B cell (primary cell): ENCODE results near the gene ADAMTS17. TPM values are rescaled to one million over a fixed set of nuclear protein-coding genes. Genes with fewer than 3 reads are reported as not detected.

ENCODE experiments used
- ATAC-seq: fragments of 200-7000 bp; cut with Tn5 transposase; one replicate; pipeline ENCODE4 v1.10.0; 2021; ENCODE audit warnings: low read depth, mild to moderate bottlenecking, moderate number of reproducible peaks, moderate library complexity
- CTCF ChIA-PET: fragments of 350-600 bp; sonication (Branson Sonifier 250); formaldehyde crosslinking; loops from one replicate; lab custom pipeline; 2021; ENCODE audit warnings: antibody characterized with exemption, inconsistent platforms; lab: Charles Lee
- POLR2A ChIA-PET: fragments of 350-600 bp; sonication (Branson Sonifier 250); formaldehyde crosslinking; loops from one replicate; lab custom pipeline; 2021; ENCODE audit warnings: antibody characterized with exemption; lab: Charles Lee
- DNase-seq: peaks from one replicate; pipeline ENCODE4 v3.0.0; 2013
- H2AFZ ChIP-seq: 2 replicates; pipeline ENCODE4 v1.6.1; 2012; ENCODE audit warnings: mild to moderate bottlenecking, low read depth, low read length; ENCODE audit not compliant: insufficient read depth, poor library complexity, severe bottlenecking
- H3K27ac ChIP-seq, 2 donors: 1 replicate in 1 of 2; 2 replicates in 1 of 2; pipeline ENCODE4 v1.5.1; 2012 to 2013; ENCODE audit warnings: low read length in 2 of 2, mild to moderate bottlenecking in 2 of 2, moderate library complexity in 1 of 2
- H3K27me3 ChIP-seq, 4 experiments: fragments of 200-600 bp in 1 of 4; sonication (generic) in 1 of 4; replicated peaks in 1 of 4; 1 replicate in 2 of 4; 2 replicates in 2 of 4; pipeline versions ENCODE4 v1.6.1 to v1.7.0; 2013 to 2016; ENCODE audit warnings: low read length in 3 of 4, mild to moderate bottlenecking in 2 of 4, mixed read lengths in 1 of 4, moderate library complexity in 1 of 4; ENCODE audit not compliant: insufficient read depth in 4 of 4, control insufficient read depth in 3 of 4; ENCODE audit errors: control extremely low read depth in 1 of 4
- H3K36me3 ChIP-seq, 2 experiments: replicated peaks in 1 of 2; 1 replicate in 1 of 2; 2 replicates in 1 of 2; pipeline versions ENCODE4 v1.6.1 to v1.7.1; 2013; ENCODE audit warnings: low read length in 1 of 2; ENCODE audit not compliant: insufficient read depth in 2 of 2, control insufficient read depth in 1 of 2; ENCODE audit errors: control extremely low read depth in 1 of 2, extremely low read depth in 1 of 2
- H3K4me1 ChIP-seq, 2 donors: fragments of 200-600 bp in 1 of 2; sonication (generic) in 1 of 2; 1 replicate in 1 of 2; 2 replicates in 1 of 2; pipeline versions ENCODE4 v1.5.1 to v1.6.1; 2013 to 2017; ENCODE audit warnings: low read length in 2 of 2; ENCODE audit not compliant: control insufficient read depth in 2 of 2, insufficient read depth in 2 of 2
- H3K4me2 ChIP-seq: replicated peaks from 2 replicates; pipeline ENCODE3; 2012; ENCODE audit warnings: mild to moderate bottlenecking, low read depth, low read length; ENCODE audit not compliant: poor library complexity, severe bottlenecking
- H3K4me3 ChIP-seq, 5 experiments: fragments of 200-600 bp in 1 of 5; sonication (generic) in 1 of 5; 1 replicate in 3 of 5; 2 replicates in 2 of 5; pipeline versions ENCODE4 v1.5.1 to v1.7.0; 2011 to 2016; ENCODE audit warnings: low read length in 4 of 5, mild to moderate bottlenecking in 4 of 5, low read depth in 2 of 5, control low read depth in 1 of 5, moderate library complexity in 1 of 5; ENCODE audit not compliant: insufficient read depth in 1 of 5; ENCODE audit errors: control extremely low read depth in 1 of 5, extremely low read depth in 1 of 5
- H3K79me2 ChIP-seq: fragments of 200-600 bp; sonication (generic); one replicate; pipeline ENCODE4 v1.6.0; 2016; ENCODE audit warnings: low read length; ENCODE audit not compliant: control insufficient read depth, insufficient read depth
- H3K9ac ChIP-seq: fragments of 200-600 bp; sonication (generic); 2 replicates; pipeline ENCODE4 v1.6.1; 2017; ENCODE audit warnings: mild to moderate bottlenecking, low read length, moderate library complexity
- H3K9me3 ChIP-seq, 3 donors: one replicate each; pipeline versions ENCODE4 v1.6.1 to v1.7.1; 2013; ENCODE audit warnings: low read length in 2 of 3; ENCODE audit not compliant: control insufficient read depth in 2 of 3, insufficient read depth in 1 of 3; ENCODE audit errors: control extremely low read depth in 1 of 3
- H4K20me1 ChIP-seq: 2 replicates; pipeline ENCODE4 v1.6.0; 2012; ENCODE audit warnings: mild to moderate bottlenecking, low read length; ENCODE audit not compliant: insufficient read depth, control insufficient read depth, poor library complexity, severe bottlenecking
- H3K27ac Mint-ChIP-seq: one replicate; pipeline ENCODE4 v1.8.0; 2021; ENCODE audit warnings: mixed read lengths
- H3K27me3 Mint-ChIP-seq: one replicate; pipeline ENCODE4 v1.8.0; 2021; ENCODE audit warnings: mixed read lengths
- H3K4me1 Mint-ChIP-seq: one replicate; pipeline ENCODE4 v1.8.0; 2021; ENCODE audit warnings: mixed read lengths
- H3K4me3 Mint-ChIP-seq: one replicate; pipeline ENCODE4 v1.8.0; 2021; ENCODE audit warnings: mixed read lengths
- H3K9me3 Mint-ChIP-seq: one replicate; pipeline ENCODE4 v1.8.0; 2022; ENCODE audit warnings: mixed read lengths; ENCODE audit not compliant: insufficient read depth
- EZH2 ChIP-seq: IDR thresholded peaks from 2 replicates; pipeline ENCODE4 v1.6.1; 2012; ENCODE audit warnings: borderline replicate concordance, low read depth, mild to moderate bottlenecking, moderate library complexity, low read length; ENCODE audit not compliant: insufficient read depth, poor library complexity, severe bottlenecking
- WGBS: methylation state at CpG from one replicate; pipeline ENCODE4 v1.1.5; 2013; ENCODE audit warnings: missing lambda C conversion rate; ENCODE audit not compliant: insufficient coverage; 5-methylcytosine and 5-hydroxymethylcytosine counted together
- intact Hi-C: fragments of 100-400 bp; cut with micrococcal nuclease; formaldehyde crosslinking; loops from one replicate; pipeline ENCODE4 v1.10.0; 2022
- polyA plus RNA-seq: library from polyadenylated mRNA; depleted of rRNA; stranded (reverse); fragments of >200 nt; gene quantifications from 2 replicates; pipeline ENCODE4 v1.2.3, GENCODE V29; 2012
- total RNA-seq, 2 donors: library from RNA; stranded (reverse); fragments of 120-200 nt in 1 of 2; gene quantifications; 1 replicate in 1 of 2; 2 replicates in 1 of 2; pipeline versions ENCODE4 v1.2.3 to v1.2.4, GENCODE V29; 2013 to 2022
- TF ChIP-seq, protein P1 (sequence below): fragments of 200-600 bp; IDR thresholded peaks from one replicate; pipeline ENCODE4 v1.8.0; 2022; ENCODE audit warnings: antibody characterized with exemption, mild to moderate bottlenecking

ADAMTS17 gene
- total and polyA plus RNA-seq, 2 donors (not counting 1 experiment from before 2014, with no cell fraction given), result 0.10 TPM; not detected in 1

GRCh38 chr15:100332231-100332630 lies 9.5 kb downstream of the ADAMTS17 start:
- no peak overlapping the region for H3K4me2 ChIP-seq
- DNase-seq, result no peak
- no peaks in the 10 kb centered on the region for H4K20me1 ChIP-seq
- peaks cover 0 to 18% (median 2%) of the 10 kb centered on the region in 4 experiments for H3K27me3 ChIP-seq
- no peaks in the 10 kb centered on the region for H3K36me3 ChIP-seq
- 95% methylated on average over 10 of the region's 13 CpGs for whole genome bisulfite sequencing
- no peak overlapping the region for H3K9ac ChIP-seq
- no peak overlapping the region for H3K27ac ChIP-seq
- intact Hi-C loops, result no loop called here
- no peak for TF ChIP-seq EZH2
- TF ChIP-seq, protein P1, sequence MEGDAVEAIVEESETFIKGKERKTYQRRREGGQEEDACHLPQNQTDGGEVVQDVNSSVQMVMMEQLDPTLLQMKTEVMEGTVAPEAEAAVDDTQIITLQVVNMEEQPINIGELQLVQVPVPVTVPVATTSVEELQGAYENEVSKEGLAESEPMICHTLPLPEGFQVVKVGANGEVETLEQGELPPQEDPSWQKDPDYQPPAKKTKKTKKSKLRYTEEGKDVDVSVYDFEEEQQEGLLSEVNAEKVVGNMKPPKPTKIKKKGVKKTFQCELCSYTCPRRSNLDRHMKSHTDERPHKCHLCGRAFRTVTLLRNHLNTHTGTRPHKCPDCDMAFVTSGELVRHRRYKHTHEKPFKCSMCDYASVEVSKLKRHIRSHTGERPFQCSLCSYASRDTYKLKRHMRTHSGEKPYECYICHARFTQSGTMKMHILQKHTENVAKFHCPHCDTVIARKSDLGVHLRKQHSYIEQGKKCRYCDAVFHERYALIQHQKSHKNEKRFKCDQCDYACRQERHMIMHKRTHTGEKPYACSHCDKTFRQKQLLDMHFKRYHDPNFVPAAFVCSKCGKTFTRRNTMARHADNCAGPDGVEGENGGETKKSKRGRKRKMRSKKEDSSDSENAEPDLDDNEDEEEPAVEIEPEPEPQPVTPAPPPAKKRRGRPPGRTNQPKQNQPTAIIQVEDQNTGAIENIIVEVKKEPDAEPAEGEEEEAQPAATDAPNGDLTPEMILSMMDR, result no peak
- no peaks in the 10 kb centered on the region for H3K4me1 ChIP-seq
- POLR2A ChIA-PET, result no interaction called here
- no peak overlapping the region for H2AFZ ChIP-seq
- Mint-ChIP-seq H3K27ac (no peak overlapping the region), H3K4me3 (no peak overlapping the region), H3K4me1 (no peaks in the 10 kb centered on the region), H3K27me3 (peaks cover 48% of the 10 kb centered on the region), H3K9me3 (no peaks in the 10 kb centered on the region)
- H3K79me2 ChIP-seq, result no peaks in the 10 kb centered on the region
- peaks cover 0 to 3% (median 0%) of the 10 kb centered on the region in 3 donors for H3K9me3 ChIP-seq
- CTCF ChIA-PET, result no interaction called here
- no peak overlapping the region for H3K4me3 ChIP-seq
- no peak for ATAC-seq

DNA sequence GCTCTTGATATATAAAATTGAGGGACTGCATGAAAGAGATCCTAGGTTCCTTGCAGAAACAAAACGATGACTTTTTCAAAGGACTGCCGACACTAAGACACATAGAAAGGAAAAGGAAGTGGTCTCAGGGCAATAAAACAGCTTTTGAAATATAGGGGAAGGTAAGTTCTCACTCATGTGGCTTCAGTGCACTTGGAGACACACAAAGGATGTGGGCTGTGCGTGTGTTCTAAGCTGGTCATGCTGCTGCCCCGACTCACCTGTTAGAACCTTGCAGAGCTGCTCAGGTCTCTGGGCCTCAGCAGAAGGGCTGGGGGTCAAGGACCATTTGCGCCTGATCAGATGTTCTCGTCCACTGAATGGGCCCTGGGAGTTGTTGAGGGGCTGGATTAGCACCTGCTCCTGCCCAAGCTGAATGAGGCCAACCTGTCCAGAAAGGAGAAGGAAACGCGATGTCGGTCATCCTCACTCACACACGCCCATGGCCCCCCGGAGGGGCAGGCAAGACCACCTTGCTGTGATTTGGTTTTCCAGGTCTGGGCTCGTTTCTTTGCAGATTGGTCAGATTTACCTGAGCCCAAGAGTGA lies 11.1 kb downstream of the ADAMTS17 start:
- peaks cover 40% of the 10 kb centered on the region for H3K27me3 Mint-ChIP-seq
- 32% methylated on average over 6 of the region's 12 CpGs for WGBS
- Histone ChIP-seq H3K27ac (no peak overlapping the region), H3K79me2 (no peaks in the 10 kb centered on the region), H3K4me2 (no peak overlapping the region), H4K20me1 (no peaks in the 10 kb centered on the region), H3K4me3 (no peak overlapping the region), H3K9me3 (peaks cover 0 to 3% (median 0%) of the 10 kb centered on the region in 3 donors), H2AFZ (no peak overlapping the region), H3K36me3 (no peaks in the 10 kb centered on the region), H3K9ac (no peak overlapping the region), H3K27me3 (peaks cover 0 to 15% (median 2%) of the 10 kb centered on the region in 4 experiments), H3K4me1 (no peaks in the 10 kb centered on the region)
- TF ChIP-seq, protein P1, result no peak
- no peak for TF ChIP-seq EZH2
- DNase-seq (no peak), ATAC-seq (no peak)
- POLR2A ChIA-PET, result no interaction called here
- no peak overlapping the region for H3K27ac Mint-ChIP-seq
- intact Hi-C loops, result no loop called here
- CTCF ChIA-PET, result interaction anchor here (0.6 kb wide), 1 partner anchor 18 kb away, joined by 3 read pairs; no protein-coding TSS in a partner anchor
- no peaks in the 10 kb centered on the region for H3K9me3 Mint-ChIP-seq
- no peaks in the 10 kb centered on the region for H3K4me1 Mint-ChIP-seq
- no peak overlapping the region for H3K4me3 Mint-ChIP-seq
